ENCODE results near the gene MMRN2.
"Not testable (repeated sequence)": the region's sequence is repeated elsewhere in the genome, so short reads cannot be mapped to it uniquely, and the experiment has no call there.

MMRN2 gene

DNA sequence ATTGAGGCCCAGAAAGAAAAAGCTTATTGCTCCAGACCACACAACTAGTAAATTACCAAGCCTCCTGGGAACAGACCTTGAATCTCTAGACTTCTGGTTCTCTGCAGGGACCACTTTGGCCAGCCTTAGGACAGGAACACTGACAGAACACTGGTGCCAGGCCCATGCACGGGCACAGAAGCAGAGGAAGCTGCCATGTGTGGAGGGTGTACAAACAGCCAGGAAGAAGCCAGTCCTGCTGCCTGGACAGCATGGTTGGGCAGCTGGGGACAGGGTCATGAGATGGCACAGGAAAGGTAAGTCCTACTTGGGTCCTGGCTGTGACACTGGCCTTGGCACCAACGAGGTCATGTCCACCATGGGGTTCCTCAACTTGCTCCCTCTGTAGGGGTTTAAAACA lies 19.2 kb downstream of the MMRN2 start:
- no peak for DNase-seq

DNA sequence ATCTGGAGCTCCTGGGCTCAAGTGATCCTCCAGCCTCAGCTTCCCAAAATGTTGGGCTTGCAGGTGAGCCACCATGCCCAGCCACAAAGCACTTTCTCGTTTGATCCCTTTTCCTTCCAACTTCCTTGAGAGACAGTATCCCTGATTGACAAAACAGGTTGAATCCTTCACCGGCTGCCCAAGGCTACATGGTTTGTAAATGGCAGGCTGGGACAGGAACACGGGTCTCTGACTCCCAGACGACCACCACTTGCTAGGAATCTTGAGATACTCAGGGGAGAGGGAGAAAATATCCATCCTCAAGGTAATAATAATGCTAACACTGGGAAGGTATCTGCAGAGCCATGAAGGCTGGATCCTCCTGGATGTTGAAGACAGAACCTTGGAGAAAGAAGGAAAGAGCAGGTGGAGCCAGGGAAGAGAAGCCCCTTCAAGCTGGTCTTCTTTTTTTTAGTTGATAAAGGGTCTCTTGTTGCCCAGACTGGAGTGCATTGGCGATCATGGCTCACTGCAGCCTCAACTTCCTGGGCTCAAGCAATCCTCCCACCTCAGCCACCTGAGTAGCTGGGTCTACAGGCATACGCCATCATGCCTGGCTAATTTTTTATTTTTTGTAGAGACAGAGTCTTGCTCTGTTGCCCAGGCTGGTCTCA lies 19.8 kb downstream of the MMRN2 start:
- no peak for DNase-seq

DNA sequence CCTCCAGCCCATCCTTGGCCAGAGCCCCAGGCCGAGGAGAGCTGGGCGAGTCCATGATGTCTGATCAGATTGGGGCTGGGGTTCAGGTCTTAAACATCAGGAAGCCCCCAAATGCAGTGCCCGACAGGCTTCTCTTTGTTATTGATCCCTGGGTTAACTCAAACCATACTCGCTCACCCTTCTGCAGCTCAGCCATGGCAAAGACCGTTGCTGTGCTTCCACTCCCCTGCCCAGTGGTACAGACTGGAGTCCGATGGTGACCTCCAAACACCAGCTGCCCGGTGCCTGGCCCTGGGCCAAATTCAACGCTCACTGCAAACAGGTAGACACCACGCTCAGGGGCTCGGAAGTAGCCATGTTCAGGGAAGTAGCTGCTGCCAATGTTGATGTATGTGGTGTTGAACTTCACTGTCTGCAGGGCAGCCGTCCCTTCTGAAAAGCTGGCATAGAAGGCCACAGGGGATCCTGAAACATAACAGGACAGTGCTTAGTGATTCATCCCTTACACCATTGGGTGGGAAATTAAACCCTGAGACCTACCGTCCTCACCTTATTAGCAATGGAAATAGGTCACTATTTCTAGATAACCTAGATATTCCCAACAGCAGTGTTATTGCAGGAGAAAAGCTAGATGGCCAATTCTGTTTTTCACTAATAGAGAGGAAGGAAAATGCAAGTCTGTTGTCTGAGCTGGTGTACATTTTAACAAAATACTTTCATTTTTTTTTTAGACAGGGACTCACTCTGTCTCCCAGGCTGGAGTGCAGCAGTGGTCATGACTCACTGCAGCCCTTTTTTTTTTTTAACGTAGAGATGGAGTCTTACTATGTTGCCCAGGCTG lies 20.5 kb downstream of the MMRN2 start:
- DNase-seq, result no peak

DNA sequence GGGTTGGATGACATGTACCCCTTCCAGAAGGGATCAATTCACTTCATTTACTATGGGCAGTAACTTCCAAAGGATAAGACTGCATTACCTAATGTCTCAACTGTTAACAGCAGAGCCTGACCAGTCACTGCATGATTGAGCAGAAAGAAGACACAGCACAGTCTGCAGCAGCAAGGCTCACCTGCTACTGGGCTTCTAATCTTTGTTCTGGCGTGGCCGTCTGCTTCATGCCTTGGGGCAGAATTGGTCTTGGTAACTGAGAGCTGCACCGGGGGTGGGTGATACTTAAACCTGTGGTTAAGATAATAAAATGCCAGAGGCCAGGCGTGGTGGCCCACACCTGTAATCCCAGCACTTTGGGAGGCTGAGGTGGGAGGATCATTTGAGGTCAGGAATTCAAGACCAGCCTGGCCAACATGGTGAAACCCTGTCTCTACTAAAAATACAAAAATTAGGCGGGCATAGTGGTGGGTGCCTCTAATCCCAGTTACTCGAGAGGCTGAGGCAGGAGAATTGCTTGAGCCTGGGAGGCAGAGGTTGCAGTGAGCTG lies 23.2 kb downstream of the MMRN2 start:
- DNase-seq, result not testable (repeated sequence)

DNA sequence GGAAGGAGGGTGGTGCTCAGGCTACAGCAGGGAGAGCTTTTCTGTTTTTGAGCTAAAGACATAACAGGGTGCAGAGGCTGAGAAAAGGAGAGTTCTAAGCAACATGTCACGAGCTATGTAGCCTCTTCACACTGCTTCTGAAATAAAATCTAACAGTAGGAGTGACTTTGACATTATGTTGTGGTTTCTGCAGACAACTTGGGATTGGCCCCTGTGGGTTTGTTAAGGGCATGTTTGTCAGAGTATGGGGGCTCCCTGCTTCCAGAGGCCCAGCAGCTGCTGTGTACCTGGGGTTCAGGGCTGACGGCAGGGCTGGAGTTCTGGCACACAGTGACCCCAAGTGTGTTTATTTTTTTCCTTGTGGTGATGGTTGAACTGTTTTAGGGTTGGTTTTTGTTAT lies 24.7 kb downstream of the MMRN2 start:
- DNase-seq, result no peak

DNA sequence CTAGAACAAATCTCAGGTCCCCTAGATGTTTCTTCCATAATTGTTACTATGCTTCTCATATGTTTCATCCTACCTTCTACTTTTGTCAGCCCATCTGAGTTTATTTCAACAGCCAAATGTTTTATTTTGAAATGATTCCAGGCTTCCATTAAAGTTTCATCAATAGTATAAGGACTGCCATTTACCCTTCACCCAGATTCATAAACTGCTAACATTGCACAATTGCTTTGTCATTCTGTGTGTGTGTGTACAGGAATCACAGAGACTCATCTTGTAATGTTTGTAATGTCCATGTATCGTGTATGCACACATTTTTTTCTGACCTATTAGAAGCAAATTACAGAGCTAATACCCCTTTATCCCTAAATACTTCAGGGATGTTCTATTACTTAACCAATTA lies 25.5 kb downstream of the MMRN2 start:
- DNase-seq, result no peak

DNA sequence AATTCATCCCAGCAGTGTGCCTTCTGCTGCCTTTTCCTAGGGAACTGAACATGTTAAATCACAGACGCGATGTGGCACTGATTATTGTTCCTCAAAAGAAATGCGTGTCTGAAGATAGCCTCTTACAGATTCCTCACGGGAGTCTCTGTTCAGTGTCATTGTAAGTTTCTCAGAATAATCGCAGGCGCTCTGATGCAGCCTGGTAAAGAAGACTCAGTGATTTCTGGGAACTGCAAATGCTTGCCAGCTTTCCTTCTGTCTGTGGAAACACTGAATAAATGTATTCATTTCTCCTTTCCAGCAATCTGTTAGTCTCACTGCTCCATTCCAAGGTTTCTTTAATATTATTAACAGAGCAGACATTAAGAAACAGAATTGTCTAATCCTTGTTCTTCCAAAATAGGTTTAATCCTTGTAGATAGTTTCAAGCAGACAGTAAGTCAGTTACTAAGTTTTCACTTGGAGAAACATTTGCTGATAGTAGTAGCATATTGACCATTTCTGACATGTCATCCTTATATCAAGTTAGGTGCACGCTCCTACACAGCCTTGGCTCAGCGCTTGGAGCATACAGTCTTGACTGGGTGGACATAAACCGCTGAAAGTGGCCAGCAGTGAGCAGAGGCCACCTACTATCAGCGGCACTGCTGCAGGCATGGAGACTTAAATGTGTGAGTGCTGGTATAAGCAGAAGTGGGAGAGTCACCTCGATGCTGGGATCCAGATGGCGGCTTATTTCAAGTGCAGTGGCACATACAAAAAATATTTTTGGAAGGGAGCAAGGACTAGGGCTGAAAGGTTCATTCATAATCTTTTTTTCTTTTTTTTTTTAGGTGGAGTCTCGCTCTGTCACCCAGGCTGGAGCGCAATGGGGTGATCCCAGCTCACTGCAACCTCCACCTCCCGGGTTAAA lies 27.7 kb downstream of the MMRN2 start:
- no peak for DNase-seq

DNA sequence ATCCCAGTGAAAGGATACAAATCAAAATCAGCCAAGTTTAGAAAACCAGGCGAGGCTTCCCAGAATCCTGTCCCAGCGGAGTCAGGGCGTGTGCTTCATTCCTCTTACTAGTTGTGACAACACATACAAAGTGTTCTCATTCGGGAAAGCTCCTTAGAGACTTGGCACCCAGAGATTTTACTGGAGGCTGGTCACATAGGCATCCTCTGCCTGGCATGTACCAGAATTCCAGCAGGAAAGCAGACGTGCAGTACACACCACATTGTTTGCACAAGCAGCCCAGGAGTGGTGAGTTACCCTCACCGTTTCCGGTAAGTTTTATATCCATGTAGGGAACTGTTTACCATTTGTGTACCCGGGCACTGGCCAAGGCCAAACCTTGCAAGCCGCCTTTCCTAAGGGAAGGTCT lies 34.9 kb downstream of the MMRN2 start:
- no peak for DNase-seq

DNA sequence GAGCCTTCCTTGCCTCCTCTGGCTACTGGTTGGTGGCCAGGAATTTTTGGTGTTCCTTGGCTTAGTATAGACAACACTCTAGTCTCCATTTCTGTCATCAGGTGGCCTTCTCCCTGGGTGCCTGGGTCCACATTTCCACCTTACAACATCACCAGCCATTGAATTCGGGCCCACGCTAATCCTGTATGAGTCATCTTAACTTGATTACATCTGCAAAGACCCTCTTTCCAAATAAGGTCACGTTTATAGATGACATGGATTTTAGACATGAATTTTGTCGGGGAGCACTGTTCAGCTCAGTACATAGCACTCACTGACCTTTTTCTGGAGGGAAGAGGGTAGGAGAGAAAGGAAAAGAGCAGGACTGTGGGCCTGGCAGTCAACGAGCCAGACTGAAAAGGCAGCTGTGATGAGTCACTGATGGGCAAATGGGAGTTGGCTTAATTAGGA lies 39.4 kb downstream of the MMRN2 start:
- DNase-seq, result no peak

DNA sequence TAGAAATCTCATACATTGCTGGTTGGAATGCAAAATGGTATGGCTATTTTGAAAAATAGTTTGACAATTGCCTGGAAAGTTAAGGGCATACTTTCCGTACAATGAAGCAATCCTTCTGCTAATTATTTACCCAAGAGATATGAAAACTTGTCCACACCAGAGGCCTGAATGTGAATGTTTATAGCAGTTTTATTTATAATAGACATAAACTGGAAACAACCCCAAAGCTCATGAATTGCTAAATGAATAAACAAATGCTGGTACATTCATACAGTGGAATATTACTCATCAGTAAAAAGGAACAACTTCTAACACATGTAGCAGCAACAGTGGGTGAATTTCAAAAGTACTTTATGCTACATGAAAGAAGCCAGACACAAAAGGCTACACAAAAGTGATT lies 42.7 kb downstream of the MMRN2 start:
- DNase-seq, result no peak

DNA sequence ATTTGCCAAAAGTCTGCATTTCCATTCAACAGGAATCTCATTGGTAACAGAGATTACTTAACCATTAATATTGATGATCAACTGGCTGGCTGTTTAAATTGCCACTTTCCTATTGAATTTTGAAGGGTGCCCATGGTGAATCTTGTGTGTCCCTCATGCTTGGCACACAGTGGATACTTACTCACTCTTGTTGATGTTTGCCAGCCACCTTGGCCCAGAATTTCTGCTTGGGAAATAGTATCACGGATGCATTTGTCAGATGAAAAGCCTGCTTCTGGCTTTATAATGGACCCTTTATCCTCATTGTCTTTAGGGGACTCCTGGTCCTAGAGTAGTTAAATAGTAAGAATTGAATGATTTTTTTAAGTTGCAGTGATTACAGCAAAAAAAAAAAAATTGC lies 52.0 kb downstream of the MMRN2 start:
- no peak for DNase-seq

DNA sequence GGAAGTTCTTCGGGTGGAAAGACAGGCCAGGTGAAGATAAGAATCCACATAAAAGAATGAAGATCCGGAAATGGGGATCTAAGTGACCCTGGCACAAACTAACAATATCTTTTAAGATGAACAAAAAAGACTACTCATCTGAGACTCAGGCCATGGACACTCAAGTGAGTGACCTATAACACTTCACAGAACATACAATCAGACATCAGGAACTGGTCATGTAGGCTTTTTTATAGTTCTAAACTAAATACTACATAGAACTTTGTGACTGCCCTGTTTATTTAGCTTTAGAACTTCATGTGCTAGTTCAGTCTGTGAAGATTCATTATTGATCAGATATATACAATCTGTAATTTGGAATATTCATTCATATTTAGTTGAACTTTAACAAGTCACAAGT lies 52.8 kb downstream of the MMRN2 start:
- no peak for DNase-seq

DNA sequence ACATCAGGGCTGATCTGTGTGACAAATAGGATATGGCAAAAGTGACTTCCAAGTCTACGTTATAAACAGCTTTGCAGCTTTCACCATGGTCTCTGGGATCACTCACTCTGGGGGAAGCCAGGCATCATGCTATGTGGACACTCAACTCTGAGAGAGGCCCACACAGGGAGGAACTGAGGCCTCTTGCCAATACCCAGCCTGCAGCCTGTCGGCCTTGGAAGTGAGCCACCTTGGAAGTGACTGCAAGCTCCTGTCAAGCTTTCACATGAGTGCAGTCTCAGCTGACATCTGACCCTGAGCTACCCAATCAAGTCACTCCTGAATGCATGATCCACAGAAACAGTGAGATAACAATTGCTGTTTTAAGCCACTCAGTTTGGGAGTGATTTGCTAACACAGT lies 56.5 kb downstream of the MMRN2 start:
- no peak for DNase-seq

DNA sequence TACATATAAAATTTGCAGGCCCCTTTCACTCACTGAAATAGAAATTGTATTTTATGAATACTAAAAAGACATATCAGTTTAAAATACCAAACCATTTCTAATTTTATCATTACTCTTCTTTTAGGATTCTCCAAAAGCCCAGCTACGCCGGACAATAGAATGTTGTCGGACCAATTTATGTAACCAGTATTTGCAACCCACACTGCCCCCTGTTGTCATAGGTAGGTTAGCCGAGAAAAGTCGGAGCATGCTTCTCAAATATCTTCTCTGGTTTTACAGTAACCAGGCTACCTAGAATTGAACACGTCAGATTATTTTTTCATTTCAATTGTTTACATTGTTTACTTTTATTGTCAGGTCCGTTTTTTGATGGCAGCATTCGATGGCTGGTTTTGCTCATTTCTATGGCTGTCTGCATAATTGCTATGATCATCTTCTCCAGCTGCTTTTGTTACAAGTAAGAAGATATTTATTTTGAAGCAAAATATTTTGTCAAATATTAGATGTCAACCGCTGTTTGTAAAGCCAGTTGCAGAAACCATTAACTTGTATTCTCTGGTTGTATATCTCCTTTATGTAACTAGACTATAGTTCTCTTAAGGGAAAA lies 57.6 kb downstream of the MMRN2 start:
- DNase-seq, result peak; percentile 22 to 38

DNA sequence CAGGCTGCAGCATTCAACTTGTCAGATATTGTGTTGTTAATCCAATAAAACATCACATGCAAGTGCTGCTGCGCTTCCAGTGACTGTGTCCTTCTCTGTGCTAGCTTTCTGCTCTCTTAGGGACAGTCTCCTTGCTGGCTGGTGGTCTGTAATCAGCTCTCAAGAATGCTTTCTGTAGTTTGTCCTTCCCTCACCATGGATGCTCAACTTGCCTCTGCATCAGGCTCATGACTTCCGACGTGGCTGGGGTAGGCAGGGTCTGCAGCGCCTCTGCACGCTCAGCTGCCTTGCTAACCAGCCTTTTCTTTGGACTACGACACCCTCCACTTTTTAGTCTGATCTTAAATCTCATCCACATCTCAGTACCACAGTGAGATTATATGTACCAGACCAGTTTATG lies 58.3 kb downstream of the MMRN2 start:
- DNase-seq, result no peak

DNA sequence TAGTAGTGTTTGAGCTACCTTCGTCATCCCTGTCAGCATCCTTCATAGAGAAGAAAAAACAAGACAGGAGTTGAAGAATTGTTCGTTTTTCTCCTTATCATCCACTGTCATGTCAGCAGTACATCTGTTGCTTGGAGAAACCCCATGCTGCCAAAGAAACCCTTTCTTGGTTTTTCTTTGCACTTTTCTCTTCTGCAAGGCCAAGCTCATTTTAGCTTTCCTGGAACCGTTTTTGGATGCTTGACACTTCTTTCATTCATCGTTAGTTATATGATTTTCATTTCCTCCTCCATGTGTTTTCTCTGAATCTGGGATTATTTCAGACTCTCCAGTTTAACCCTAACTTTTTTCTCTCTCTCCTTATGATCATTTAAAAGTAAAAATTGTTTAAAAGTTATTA lies 58.9 kb downstream of the MMRN2 start:
- DNase-seq, result no peak

DNA sequence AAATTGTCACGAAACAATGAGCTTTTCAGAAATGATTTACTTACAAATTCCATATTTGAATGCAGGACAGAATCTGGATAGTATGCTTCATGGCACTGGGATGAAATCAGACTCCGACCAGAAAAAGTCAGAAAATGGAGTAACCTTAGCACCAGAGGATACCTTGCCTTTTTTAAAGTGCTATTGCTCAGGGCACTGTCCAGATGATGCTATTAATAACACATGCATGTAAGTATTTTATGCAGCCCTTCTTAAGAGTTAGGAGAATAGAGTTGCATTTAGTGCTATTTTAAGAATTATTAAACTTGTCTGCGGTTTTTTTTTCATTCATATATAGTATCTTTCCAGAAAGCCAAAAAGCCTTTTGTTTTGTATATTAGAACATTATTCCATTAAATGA lies 67.4 kb downstream of the MMRN2 start:
- DNase-seq, result no peak

DNA sequence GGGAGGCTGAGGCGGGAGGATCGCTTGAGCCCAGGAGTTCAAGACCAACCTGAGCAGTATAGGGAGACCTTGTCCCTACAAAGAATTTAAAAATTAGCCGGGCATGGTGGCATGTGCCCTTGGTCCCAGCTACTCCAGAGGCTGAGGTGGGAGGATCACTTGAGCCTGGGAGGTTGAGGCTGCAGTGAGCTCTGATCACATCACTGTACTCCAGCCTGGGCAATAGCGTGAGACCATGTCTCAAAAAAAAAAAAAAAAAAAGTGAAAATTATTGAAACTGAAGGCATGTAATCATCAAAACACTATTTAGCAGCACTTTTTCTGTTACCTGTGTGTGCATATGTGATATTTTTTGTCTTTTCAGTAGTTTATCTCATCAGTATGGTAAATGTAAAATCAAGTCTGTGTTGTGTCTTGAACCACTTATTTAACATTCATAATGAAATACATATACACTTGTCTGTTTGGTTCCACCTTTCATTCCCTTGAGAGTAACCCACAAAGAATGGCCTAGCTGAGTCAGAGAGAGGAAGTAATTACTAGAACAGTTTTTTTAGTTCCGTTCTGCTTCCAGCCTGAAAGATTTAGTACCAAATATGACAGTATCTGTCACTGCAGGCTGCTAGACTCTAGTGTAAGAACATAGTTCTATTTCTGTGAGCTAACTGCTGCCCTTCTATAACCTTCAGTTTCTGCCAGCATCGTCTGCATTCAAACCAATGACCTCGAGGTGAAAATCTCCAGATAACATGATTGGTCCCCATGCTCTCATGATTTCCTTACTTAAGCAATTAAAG lies 68.6 kb downstream of the MMRN2 start:
- no peak for DNase-seq

Data from activated CD4-positive, alpha-beta T cell treated with anti-CD3 and anti-CD28 coated beads for 4 hours (primary cell).